Measurements from ENCODE around the gene PHF13. TPM values are rescaled to one million over a fixed set of nuclear protein-coding genes. Genes with fewer than 3 reads are reported as not detected.
"Not testable (repeated sequence)": the region's sequence is repeated elsewhere in the genome, so short reads cannot be mapped to it uniquely, and the experiment has no call there.

The PHF13 gene
- total RNA-seq, 2 experiments from 2014 or later = 15.4 to 17.2 TPM

- no peak overlapping the region for H3K4me3 Mint-ChIP-seq
- no peaks in the 10 kb centered on the region for H3K9me3 Mint-ChIP-seq
- peak; percentile 39 for DNase-seq
- peaks cover 2% of the 10 kb centered on the region for H3K4me1 Mint-ChIP-seq
- POLR2A ChIA-PET = interaction anchor here (1.0 to 1.3 kb wide), 3 partner anchors 17 to 156 kb away, joined by 3 to 6 read pairs (median 3); partner anchors contain the start of gene PLEKHG5
- peaks cover 12% of the 10 kb centered on the region for H3K36me3 Mint-ChIP-seq (ENCODE audit: low read depth)
- no peaks in the 10 kb centered on the region for H3K27me3 Mint-ChIP-seq
- CTCF ChIA-PET = interaction anchor here (0.6 to 2.9 kb wide), 21 partner anchors 12 to 224 kb away, joined by 3 to 14 read pairs (median 4); partner anchors contain the start of genes NOL9, TAS1R1 and ZBTB48
- H3K27ac Mint-ChIP-seq = no peak overlapping the region
Measured at GRCh38 chr1:6646499-6647148, 33.1 kb downstream of the PHF13 start.

DNA sequence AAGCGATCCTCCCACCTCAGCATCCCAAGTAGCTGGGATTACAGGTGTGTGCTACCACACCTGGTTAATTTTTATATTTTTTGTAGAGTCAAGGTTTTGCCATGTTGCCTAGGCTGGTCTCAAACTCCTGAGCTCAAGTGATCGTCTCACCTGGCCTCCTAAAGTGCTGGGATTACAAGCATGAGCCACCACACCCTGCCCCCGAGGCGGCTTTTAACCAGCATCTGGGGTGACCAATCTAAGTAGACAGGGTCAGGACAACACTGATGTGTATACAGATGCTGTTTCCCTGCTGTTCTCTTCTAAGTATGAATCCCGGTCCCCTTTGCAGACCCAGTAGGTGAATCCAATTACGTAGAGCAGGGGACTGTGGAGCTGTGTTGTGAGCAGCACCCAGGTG is 35.0 kb downstream of the PHF13 start:
- ChIA-PET CTCF (interaction anchor here (1.4 kb wide), 1 partner anchor 67 kb away, joined by 3 read pairs; no protein-coding TSS in a partner anchor), POLR2A (no interaction called here)
- no peak overlapping the region for H3K27ac Mint-ChIP-seq
- H3K9me3 Mint-ChIP-seq = no peaks in the 10 kb centered on the region
- H3K36me3 Mint-ChIP-seq (ENCODE audit: low read depth) = peaks cover 5% of the 10 kb centered on the region
- DNase-seq = no peak
- H3K27me3 Mint-ChIP-seq = no peaks in the 10 kb centered on the region
- H3K4me3 Mint-ChIP-seq = no peak overlapping the region
- H3K4me1 Mint-ChIP-seq = peaks cover 2% of the 10 kb centered on the region

DNA sequence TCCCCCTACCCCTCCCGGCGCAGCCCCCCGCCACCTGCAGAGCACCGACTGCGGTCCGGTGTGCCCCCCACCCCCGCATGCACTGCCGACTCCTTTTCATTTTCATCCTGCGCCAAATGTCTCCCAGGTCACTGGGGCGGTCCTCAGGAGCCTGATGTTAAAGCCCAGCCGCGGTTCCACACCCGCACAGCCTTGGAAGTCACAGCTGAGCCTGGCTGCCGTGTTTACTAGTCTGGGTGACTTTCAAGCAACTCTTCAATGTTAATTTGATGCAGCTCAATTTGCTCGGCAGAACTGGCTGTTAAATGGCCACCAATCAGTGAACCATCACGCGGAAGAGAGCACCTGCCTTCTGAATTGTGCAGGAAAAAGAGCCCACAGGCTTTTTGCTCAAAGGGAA is 38.4 kb downstream of the PHF13 start:
- no peak for DNase-seq
- H3K4me3 Mint-ChIP-seq = no peak overlapping the region
- H3K27me3 Mint-ChIP-seq = no peaks in the 10 kb centered on the region
- H3K27ac Mint-ChIP-seq = no peak overlapping the region
- H3K36me3 Mint-ChIP-seq (ENCODE audit: low read depth) = no peaks in the 10 kb centered on the region
- no peaks in the 10 kb centered on the region for H3K9me3 Mint-ChIP-seq
- no peaks in the 10 kb centered on the region for H3K4me1 Mint-ChIP-seq
- ChIA-PET CTCF (no interaction called here), POLR2A (no interaction called here)

GRCh38 chr1:6652986-6653385 is 39.5 kb downstream of the PHF13 start:
- DNase-seq = no peak
- Mint-ChIP-seq H3K27ac (no peak overlapping the region), H3K4me1 (no peaks in the 10 kb centered on the region), H3K9me3 (no peaks in the 10 kb centered on the region), H3K27me3 (no peaks in the 10 kb centered on the region), H3K36me3 (ENCODE audit: low read depth) (no peaks in the 10 kb centered on the region), H3K4me3 (no peak overlapping the region)
- ChIA-PET CTCF (interaction anchor here (0.6 kb wide), 1 partner anchor 66 kb away, joined by 8 read pairs; no protein-coding TSS in a partner anchor), POLR2A (no interaction called here)

DNA sequence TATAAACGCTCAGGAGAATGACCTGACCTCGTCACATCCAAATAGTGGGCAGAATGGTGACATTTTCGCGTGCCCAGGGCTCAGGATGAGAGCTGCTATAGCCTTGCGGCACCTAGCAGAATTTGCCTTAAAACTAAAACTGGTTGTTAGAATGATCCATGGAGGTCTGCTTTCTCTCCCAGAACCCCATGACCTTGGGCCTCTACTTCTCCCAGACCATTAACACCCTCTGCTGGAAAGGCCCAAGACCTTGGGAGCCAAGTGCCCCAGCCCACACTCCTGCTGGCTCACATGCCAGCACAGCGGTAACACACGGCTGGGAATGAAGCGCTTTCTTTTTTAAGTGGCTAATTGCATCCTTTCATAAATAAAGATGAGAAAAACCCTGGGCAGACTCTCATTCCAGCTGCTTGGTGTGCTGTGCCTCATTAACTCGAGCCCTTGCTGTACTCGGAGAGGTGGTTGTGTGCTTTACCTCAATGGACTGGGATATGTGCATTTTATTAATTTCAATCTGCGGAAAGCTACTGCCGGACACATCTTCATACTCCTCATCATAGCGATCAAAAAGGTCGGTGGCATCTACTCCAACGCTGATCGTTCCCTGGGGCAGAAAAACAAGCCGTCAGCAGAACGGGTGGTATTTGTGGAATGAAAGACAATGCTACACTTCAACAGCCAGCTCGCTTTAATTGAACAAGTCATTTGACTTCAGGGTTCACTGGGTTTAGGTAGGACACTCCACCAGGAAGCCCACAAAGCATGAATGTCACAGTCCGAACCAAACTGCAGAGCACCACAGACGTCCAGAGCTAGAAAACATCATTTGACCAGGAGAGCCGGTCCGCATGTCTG is 40.1 kb downstream of the PHF13 start:
- H3K27ac Mint-ChIP-seq = no peak overlapping the region
- H3K9me3 Mint-ChIP-seq = no peaks in the 10 kb centered on the region
- no peaks in the 10 kb centered on the region for H3K36me3 Mint-ChIP-seq (ENCODE audit: low read depth)
- CTCF ChIA-PET = interaction anchor here (0.6 to 0.8 kb wide), 3 partner anchors 8 to 66 kb away, joined by 3 to 8 read pairs (median 5); no protein-coding TSS in a partner anchor
- H3K27me3 Mint-ChIP-seq = no peaks in the 10 kb centered on the region
- H3K4me1 Mint-ChIP-seq = no peaks in the 10 kb centered on the region
- no peak for DNase-seq
- no peak overlapping the region for H3K4me3 Mint-ChIP-seq
- POLR2A ChIA-PET = no interaction called here

DNA sequence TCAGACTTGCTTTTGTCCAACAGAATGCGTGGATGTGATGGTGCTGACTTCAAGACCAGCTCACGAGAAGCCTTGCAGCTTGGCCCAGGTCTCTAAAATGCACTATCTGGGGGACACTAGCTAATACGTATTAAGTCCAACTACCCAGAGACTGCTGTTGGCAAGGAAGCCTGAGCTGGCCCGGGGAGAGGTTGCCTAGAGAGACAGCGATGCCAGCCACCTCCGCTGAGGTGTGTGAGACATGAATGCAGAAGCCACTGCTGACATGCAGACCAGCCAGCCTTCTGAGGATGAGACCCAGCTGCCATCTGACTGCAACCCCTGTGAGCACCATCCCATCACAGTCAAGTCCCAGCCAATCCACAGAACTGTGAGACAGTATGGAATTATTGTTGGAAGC is 43.6 kb downstream of the PHF13 start:
- Mint-ChIP-seq H3K4me3 (no peak overlapping the region), H3K36me3 (ENCODE audit: low read depth) (no peaks in the 10 kb centered on the region), H3K27ac (no peak overlapping the region), H3K9me3 (no peaks in the 10 kb centered on the region), H3K4me1 (peaks cover 3% of the 10 kb centered on the region), H3K27me3 (no peaks in the 10 kb centered on the region)
- no peak for DNase-seq
- POLR2A ChIA-PET = no interaction called here
- CTCF ChIA-PET = interaction anchor here (0.6 to 1.5 kb wide), 3 partner anchors 35 to 197 kb away, joined by 3 to 5 read pairs (median 3); partner anchors contain the start of gene DNAJC11

DNA sequence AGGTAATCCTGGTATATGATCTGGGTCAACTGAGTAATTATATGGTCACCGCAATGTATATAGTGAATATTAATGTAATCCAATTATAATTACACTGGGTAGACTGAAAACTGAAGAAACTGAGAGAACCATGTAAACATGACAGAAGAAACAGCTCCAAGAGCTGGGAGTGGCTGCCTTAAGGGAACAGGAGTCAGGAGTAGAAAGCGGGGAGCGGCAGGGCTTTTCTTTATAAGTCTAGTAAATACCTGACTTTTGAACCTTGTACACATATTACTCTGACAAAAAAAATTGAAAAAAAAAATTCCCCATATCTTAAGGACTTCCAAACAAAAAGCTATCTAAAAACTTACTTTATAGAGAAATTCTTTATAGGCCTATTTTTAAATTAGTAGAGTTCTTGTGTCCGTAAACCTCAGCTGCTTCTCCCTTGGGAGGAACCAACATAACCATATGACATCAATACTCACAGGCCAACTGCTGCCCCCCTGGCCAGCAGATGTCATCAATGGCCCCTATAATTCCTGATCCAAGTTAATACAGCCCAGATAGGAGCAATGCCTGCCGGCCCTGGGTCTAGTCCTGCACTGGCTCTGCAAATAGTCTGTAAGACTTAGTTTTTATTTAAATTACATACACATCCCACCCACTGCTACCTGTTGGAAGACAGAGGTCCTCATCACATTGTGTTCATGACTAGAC is 45.0 kb downstream of the PHF13 start:
- H3K9me3 Mint-ChIP-seq = no peaks in the 10 kb centered on the region
- peaks cover 3% of the 10 kb centered on the region for H3K4me1 Mint-ChIP-seq
- no peak overlapping the region for H3K4me3 Mint-ChIP-seq
- CTCF ChIA-PET = interaction anchor here (1.0 to 1.2 kb wide), 3 partner anchors 11 to 104 kb away, joined by 3 to 5 read pairs (median 5); partner anchors contain the start of gene NOL9
- POLR2A ChIA-PET = no interaction called here
- H3K27me3 Mint-ChIP-seq = no peaks in the 10 kb centered on the region
- no peak overlapping the region for H3K27ac Mint-ChIP-seq
- DNase-seq = no peak
- H3K36me3 Mint-ChIP-seq (ENCODE audit: low read depth) = no peaks in the 10 kb centered on the region

GRCh38 chr1:6660415-6661049 is 47.0 kb downstream of the PHF13 start:
- POLR2A ChIA-PET = no interaction called here
- CTCF ChIA-PET = interaction anchor here (0.6 kb wide), 1 partner anchor 184 kb away, joined by 3 read pairs; no protein-coding TSS in a partner anchor
- H3K27me3 Mint-ChIP-seq = no peaks in the 10 kb centered on the region
- H3K27ac Mint-ChIP-seq = no peak overlapping the region
- no peaks in the 10 kb centered on the region for H3K36me3 Mint-ChIP-seq (ENCODE audit: low read depth)
- no peak overlapping the region for H3K4me3 Mint-ChIP-seq
- no peaks in the 10 kb centered on the region for H3K9me3 Mint-ChIP-seq
- DNase-seq = no peak
- peaks cover 3% of the 10 kb centered on the region for H3K4me1 Mint-ChIP-seq

GRCh38 chr1:6662468-6662867 is 48.9 kb downstream of the PHF13 start:
- H3K4me1 Mint-ChIP-seq; H3K27ac Mint-ChIP-seq; POLR2A ChIA-PET; H3K36me3 Mint-ChIP-seq (ENCODE audit: low read depth); H3K4me3 Mint-ChIP-seq; H3K27me3 Mint-ChIP-seq; H3K9me3 Mint-ChIP-seq; DNase-seq: not testable (repeated sequence)
- CTCF ChIA-PET = interaction anchor here (1.3 kb wide), 1 partner anchor 16 kb away, joined by 3 read pairs; no protein-coding TSS in a partner anchor

DNA sequence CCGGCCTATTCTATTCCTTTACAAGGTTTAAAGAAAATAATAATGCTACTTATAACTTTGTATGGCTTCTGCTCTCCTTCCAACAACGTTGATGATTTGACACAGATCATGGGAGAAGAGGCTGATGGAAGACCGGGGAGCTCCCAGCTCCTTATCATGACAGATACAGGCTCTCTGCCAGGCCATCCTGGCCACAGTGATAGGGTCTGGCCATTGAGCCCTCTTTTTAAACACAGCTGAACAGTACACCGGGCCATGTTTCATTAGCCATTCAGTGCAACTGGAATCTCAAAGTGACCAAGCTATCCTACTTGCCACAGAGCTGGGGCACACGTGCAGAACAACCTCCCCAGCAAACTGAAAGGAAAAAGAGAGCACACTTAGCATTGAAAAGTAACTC is 53.2 kb downstream of the PHF13 start:
- H3K4me3 Mint-ChIP-seq = no peak overlapping the region
- POLR2A ChIA-PET = no interaction called here
- H3K27ac Mint-ChIP-seq = no peak overlapping the region
- H3K4me1 Mint-ChIP-seq = no peaks in the 10 kb centered on the region
- CTCF ChIA-PET = no interaction called here
- no peaks in the 10 kb centered on the region for H3K36me3 Mint-ChIP-seq (ENCODE audit: low read depth)
- H3K27me3 Mint-ChIP-seq = no peaks in the 10 kb centered on the region
- no peaks in the 10 kb centered on the region for H3K9me3 Mint-ChIP-seq
- no peak for DNase-seq

DNA sequence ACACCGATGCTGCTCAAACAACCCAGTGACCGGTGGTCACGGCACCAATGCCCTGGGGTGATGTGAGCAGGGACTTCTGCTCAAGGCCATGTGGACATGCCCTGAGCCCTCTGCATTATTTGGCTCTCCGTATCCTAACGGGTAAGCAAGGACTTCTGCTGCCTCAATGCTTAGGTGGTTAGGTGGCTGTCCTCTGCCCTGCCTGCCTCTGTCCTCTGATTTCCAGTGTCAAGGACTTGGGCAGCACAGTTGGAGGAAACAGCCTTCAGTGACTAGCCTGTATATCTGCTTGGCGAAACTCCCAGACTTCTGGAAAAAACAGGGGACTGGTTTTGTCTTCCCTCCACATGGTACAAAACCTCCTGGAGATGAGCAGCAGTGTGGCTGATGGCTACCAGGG is 53.6 kb downstream of the PHF13 start:
- CTCF ChIA-PET = no interaction called here

DNA sequence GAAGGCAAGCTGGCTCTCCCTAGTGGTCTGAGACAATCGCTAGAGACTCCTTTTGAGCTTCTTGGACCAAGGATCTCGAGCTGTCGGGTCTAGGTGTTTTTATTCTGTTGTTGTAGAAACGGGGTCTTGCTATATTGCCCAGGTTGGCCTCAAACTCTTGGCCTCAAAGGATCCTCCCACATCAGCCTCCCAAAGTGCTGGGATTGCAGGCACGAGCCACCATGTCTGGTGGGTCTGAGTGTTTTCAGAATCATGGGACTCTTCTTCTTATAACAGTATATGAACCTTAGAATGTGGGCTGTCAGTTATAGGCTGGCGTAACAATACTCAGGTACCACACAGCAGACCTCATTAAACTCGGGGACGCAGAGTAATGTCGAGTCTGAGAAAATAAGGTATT is 55.0 kb downstream of the PHF13 start:
- CTCF ChIA-PET = no interaction called here
- H3K4me3 Mint-ChIP-seq = no peak overlapping the region
- no peaks in the 10 kb centered on the region for H3K4me1 Mint-ChIP-seq
- H3K27ac Mint-ChIP-seq = no peak overlapping the region
- no peak for DNase-seq
- H3K36me3 Mint-ChIP-seq (ENCODE audit: low read depth) = no peaks in the 10 kb centered on the region
- POLR2A ChIA-PET = no interaction called here
- no peaks in the 10 kb centered on the region for H3K27me3 Mint-ChIP-seq
- no peaks in the 10 kb centered on the region for H3K9me3 Mint-ChIP-seq

More for the DNA sequence above, 53.6 kb downstream of the PHF13 start:
- Mint-ChIP-seq H3K4me1 (no peaks in the 10 kb centered on the region), H3K36me3 (ENCODE audit: low read depth) (no peaks in the 10 kb centered on the region), H3K27ac (no peak overlapping the region), H3K4me3 (no peak overlapping the region), H3K9me3 (no peaks in the 10 kb centered on the region), H3K27me3 (no peaks in the 10 kb centered on the region)
- POLR2A ChIA-PET = no interaction called here
- no peak for DNase-seq
